Uterus (tissue), 4 donors: ENCODE results near the gene EDEM2. TPM values are rescaled to one million over a fixed set of nuclear protein-coding genes. Genes with fewer than 3 reads are reported as not detected.

ENCODE experiments used
- DNase-seq, 2 donors: peaks; one replicate each; pipeline ENCODE4 v3.0.0-alpha.2; 2019 to 2020
- H3K27ac ChIP-seq, 2 donors: fragments of 200-600 bp; sonication (generic); 1 replicate in 1 of 2; 2 replicates in 1 of 2; pipeline ENCODE4 v1.5.1; 2016 to 2018
- H3K27me3 ChIP-seq, 2 donors: fragments of 200-600 bp; sonication (generic); one replicate each; pipeline ENCODE4 v1.5.1; 2018 to 2019; ENCODE audit warnings: control low read depth in 1 of 2
- H3K36me3 ChIP-seq, 2 donors: fragments of 200-600 bp; sonication (generic); one replicate each; pipeline ENCODE4 v1.5.1; 2019; ENCODE audit warnings: control low read depth in 1 of 2
- H3K4me1 ChIP-seq, 2 donors: fragments of 200-600 bp; sonication (generic); one replicate each; pipeline ENCODE4 v1.5.1; 2018 to 2019; ENCODE audit warnings: control low read depth in 1 of 2
- H3K4me3 ChIP-seq, 2 donors: fragments of 200-600 bp; sonication (generic); 1 replicate in 1 of 2; 2 replicates in 1 of 2; pipeline ENCODE4 v1.5.1; 2018 to 2019; ENCODE audit warnings: mild to moderate bottlenecking in 1 of 2
- H3K9me3 ChIP-seq, 2 donors: fragments of 200-600 bp; sonication (generic); one replicate each; pipeline ENCODE4 v1.5.1; 2019; ENCODE audit warnings: control low read depth in 1 of 2
- POLR2A ChIP-seq, 2 donors: fragments of 450-650 bp; IDR thresholded peaks; one replicate each; pipeline ENCODE4 v1.6.1; 2016; ENCODE audit warnings: antibody characterized with exemption in 2 of 2, mild to moderate bottlenecking in 1 of 2, moderate library complexity in 1 of 2
- intact Hi-C: fragments of 100-400 bp; cut with DNase I; formaldehyde crosslinking; loops from one replicate; pipeline ENCODE4 v1.15.1; 2023; ENCODE audit warnings: low total_unique reads
- total RNA-seq, 4 donors: library from RNA; depleted of rRNA in 3 of 4; stranded (reverse); fragments of >200 nt in 3 of 4; gene quantifications; one replicate each; pipeline versions ENCODE4 v1.1.0 to v1.2.4, GENCODE V29; 2014 to 2023
- TF ChIP-seq, protein P1 (sequence below), 4 experiments: fragments of 200-600 bp in 2 of 4; fragments of 450-650 bp in 2 of 4; sonication (generic) in 2 of 4; IDR thresholded peaks; one replicate each; pipeline ENCODE4 v1.5.1; 2016 to 2019; ENCODE audit warnings: antibody characterized with exemption in 4 of 4, mild to moderate bottlenecking in 2 of 4, moderate library complexity in 1 of 4
- donor health status: DM: yes; HTN: yes; CAD: no.

Gene EDEM2
- total RNA-seq, 4 donors from 2014 or later = 2.6 to 18.5 (median 13.3) TPM

DNA sequence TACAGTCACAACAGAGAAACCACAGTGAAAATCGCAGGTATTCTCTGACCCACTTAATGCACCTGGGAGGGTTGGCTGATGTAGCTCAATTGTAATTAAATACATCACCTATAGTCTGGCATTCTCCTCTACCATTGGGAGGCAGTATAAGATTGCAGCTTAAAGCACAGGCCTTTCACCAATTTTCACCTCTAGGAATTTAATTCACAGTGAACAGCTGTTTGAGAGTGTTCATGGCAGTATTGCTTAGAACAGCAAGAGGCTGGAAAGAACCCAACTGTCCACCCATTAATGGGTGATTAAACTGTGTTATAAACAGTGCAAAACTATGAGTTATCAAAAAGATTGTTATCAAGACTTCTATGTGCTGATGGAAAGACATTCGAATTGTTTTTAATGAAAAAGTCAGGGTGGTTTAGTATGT is 2.0 kb downstream of the EDEM2 start:
- TF ChIP-seq, protein P1, sequence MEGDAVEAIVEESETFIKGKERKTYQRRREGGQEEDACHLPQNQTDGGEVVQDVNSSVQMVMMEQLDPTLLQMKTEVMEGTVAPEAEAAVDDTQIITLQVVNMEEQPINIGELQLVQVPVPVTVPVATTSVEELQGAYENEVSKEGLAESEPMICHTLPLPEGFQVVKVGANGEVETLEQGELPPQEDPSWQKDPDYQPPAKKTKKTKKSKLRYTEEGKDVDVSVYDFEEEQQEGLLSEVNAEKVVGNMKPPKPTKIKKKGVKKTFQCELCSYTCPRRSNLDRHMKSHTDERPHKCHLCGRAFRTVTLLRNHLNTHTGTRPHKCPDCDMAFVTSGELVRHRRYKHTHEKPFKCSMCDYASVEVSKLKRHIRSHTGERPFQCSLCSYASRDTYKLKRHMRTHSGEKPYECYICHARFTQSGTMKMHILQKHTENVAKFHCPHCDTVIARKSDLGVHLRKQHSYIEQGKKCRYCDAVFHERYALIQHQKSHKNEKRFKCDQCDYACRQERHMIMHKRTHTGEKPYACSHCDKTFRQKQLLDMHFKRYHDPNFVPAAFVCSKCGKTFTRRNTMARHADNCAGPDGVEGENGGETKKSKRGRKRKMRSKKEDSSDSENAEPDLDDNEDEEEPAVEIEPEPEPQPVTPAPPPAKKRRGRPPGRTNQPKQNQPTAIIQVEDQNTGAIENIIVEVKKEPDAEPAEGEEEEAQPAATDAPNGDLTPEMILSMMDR (IDR thresholded peaks at IDR 0.05) = peak; percentile 58 to 96 (median 87)
- TF ChIP-seq POLR2A (IDR thresholded peaks at IDR 0.05) = no peak
- Histone ChIP-seq H3K36me3 (no peaks in the 10 kb centered on the region), H3K9me3 (no peaks in the 10 kb centered on the region), H3K4me1 (peaks cover 6 to 9% of the 10 kb centered on the region in 2 donors), H3K27ac (peak overlapping the region in 1 of 2 donors; percentile 41), H3K4me3 (no peak overlapping the region), H3K27me3 (no peaks in the 10 kb centered on the region)
- intact Hi-C loops = loop anchor here (2.0 to 10.0 kb wide), 2 partner anchors 64 to 130 kb away; partner anchors contain the start of gene MMP24OS
- DNase-seq = peak in 1 of 2 donors; percentile 45

DNA sequence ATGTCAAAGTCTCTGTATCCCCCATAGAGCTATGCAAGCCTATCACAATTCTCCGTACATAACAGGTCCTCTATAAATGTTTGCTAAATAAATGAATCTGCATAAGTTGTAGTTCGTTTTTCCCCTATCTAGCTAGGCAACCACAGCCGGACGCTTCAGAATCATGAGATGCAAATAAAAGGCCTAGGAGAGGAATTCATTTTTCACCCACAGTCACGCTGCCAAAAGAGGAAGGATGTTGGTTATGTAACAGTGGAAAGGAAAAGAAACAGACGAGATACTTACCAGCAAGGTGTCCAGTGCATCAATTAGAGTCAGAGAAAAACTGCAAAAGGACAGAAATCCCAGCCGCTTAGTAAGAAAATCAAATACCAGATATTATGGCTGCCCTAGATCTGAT is 2.4 kb downstream of the EDEM2 start:
- H3K9me3 ChIP-seq = no peaks in the 10 kb centered on the region
- TF ChIP-seq POLR2A (IDR thresholded peaks at IDR 0.05) = no peak
- TF ChIP-seq, protein P1 (IDR thresholded peaks at IDR 0.05) = no peak
- intact Hi-C loops = loop anchor here (2.0 to 10.0 kb wide), 2 partner anchors 64 to 130 kb away; partner anchors contain the start of gene MMP24OS
- peaks cover 6 to 9% of the 10 kb centered on the region in 2 donors for H3K4me1 ChIP-seq
- no peak for DNase-seq
- no peaks in the 10 kb centered on the region for H3K27me3 ChIP-seq
- H3K27ac ChIP-seq = no peak overlapping the region
- H3K4me3 ChIP-seq = no peak overlapping the region
- no peaks in the 10 kb centered on the region for H3K36me3 ChIP-seq

DNA sequence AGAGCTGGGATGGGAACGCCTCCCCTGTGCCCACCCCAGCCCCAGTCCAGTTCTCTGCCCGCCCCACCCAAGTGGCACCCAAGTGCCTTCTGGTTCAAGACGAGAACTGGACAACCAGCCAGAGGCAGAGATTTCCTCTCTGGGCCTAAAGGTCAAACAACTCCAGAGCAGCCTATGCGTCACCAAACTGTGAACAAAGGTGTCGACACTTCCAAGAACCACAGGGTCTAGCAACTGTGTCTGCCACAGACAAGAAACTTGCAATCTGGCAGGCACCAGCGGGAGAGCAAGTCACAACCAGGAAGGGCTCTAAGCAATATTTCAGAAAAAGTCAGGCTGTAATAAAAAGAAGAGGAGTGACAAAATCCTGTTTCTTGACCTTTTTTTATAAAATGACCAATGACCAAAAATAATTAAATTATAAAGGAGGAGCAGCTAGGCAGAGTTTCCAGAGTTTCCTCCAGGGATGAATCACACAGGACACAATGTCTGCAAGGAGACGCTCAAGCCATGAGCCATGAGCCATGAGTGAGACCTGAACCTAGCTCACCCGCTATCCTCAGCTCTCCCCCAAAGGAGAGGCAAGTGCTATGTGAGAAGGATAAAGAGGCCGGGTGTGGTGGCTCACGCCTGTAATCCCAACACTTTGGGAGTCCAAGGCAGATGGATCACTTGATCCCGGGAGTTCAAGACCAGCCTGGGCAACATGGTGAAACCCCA is 11.1 kb downstream of the EDEM2 start:
- TF ChIP-seq POLR2A (IDR thresholded peaks at IDR 0.05) = no peak
- TF ChIP-seq, protein P1 (IDR thresholded peaks at IDR 0.05) = no peak
- Histone ChIP-seq H3K27ac (peak overlapping the region in 1 of 2 donors; percentile 12), H3K9me3 (no peaks in the 10 kb centered on the region), H3K4me1 (peaks cover 0 to 3% of the 10 kb centered on the region in 2 donors), H3K4me3 (no peak overlapping the region), H3K27me3 (no peaks in the 10 kb centered on the region), H3K36me3 (no peaks in the 10 kb centered on the region)
- intact Hi-C loops = no loop called here
- DNase-seq = peak in 1 of 2 donors; percentile 43

DNA sequence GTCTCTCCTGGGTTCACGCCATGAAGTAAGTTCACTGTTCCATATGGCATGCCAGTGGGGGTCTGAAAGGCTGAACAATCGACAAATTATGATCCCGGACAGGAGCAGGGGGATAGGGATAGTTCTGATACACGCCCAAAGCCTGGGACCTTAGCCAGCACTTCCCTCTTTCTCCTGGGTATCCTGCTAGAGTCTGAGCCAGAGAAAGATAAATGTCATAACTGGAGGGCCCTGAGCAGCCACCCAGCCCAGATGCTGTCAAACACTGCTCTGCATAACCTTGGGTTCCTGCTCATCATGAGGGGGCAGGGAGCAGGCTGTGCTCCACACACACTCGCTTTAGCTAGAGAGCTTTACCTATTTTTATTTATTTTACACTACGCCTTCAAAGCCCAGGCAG is 12.3 kb downstream of the EDEM2 start:
- H3K36me3 ChIP-seq = no peaks in the 10 kb centered on the region
- intact Hi-C loops = no loop called here

DNA sequence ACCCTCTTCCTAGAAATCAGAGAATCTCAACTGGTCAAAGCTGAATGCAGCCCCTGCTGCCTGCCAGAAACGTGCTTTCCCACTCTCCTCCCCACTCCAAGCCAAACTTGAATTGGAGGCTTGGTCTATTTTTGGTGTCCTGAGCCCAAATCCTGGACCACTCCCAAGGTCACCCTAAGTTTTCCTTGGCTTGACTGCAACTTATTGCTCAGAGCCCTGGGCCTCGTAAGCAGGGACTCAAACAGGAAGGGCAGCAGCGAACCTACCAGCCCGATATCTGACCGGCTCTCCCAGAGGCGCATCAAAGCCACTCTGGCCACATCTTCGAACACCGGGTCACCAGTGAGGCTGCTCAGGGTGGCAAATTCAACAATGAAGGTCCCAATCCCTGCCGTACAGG is 12.7 kb downstream of the EDEM2 start:
- TF ChIP-seq, protein P1 (IDR thresholded peaks at IDR 0.05) = no peak
- no peak for TF ChIP-seq POLR2A (IDR thresholded peaks at IDR 0.05)
- H3K27me3 ChIP-seq = no peaks in the 10 kb centered on the region
- peak overlapping the region; percentile 28 to 45 for H3K27ac ChIP-seq
- H3K9me3 ChIP-seq = no peaks in the 10 kb centered on the region
- H3K36me3 ChIP-seq = no peaks in the 10 kb centered on the region
- H3K4me1 ChIP-seq = peaks cover 0 to 3% of the 10 kb centered on the region in 2 donors
- intact Hi-C loops = no loop called here
- DNase-seq = peak in 1 of 2 donors; percentile 35
- H3K4me3 ChIP-seq = no peak overlapping the region

More for the DNA sequence above, 12.3 kb downstream of the EDEM2 start:
- H3K4me3 ChIP-seq = no peak overlapping the region
- DNase-seq = no peak
- peak overlapping the region; percentile 28 to 45 for H3K27ac ChIP-seq
- H3K4me1 ChIP-seq = peaks cover 0 to 3% of the 10 kb centered on the region in 2 donors
- no peaks in the 10 kb centered on the region for H3K9me3 ChIP-seq
- TF ChIP-seq, protein P1 (IDR thresholded peaks at IDR 0.05) = no peak
- TF ChIP-seq POLR2A (IDR thresholded peaks at IDR 0.05) = no peak
- no peaks in the 10 kb centered on the region for H3K27me3 ChIP-seq
